Embryonic facial prominence (tissue), 1 donor: ENCODE data around the gene PMEL.
"Not testable (repeated sequence)": the region's sequence is repeated elsewhere in the genome, so short reads cannot be mapped to it uniquely, and the experiment has no call there.

ENCODE experiments used
- DNase-seq: peaks from one replicate; pipeline ENCODE4 v3.0.0-alpha.2; 2016; ENCODE audit errors: extremely low spot score

Gene PMEL

GRCh38 chr12:55965941-55966407, at the start of gene PMEL:
Gene PMEL, minus strand, starts transcription at chr12:55966042. Its CDS starts 31 bp downstream, at chr12:55966011.
- DNase-seq = no peak

GRCh38 chr12:56014205-56014604, 48.4 kb upstream of the PMEL start:
- DNase-seq = peak; percentile 27

GRCh38 chr12:56013482-56013881, 47.6 kb upstream of the PMEL start:
- no peak for DNase-seq

GRCh38 chr12:56011509-56012090, 45.8 kb upstream of the PMEL start:
- DNase-seq = no peak

- DNase-seq = no peak
These were observed 44.3 kb upstream of the PMEL start for GRCh38 chr12:56010111-56010570.

GRCh38 chr12:56007564-56008559, 42.0 kb upstream of the PMEL start:
- peak; percentile 32 for DNase-seq

GRCh38 chr12:56004211-56004610, 38.4 kb upstream of the PMEL start:
- DNase-seq = no peak

GRCh38 chr12:56003376-56003775, 37.5 kb upstream of the PMEL start:
- not testable (repeated sequence) for DNase-seq

GRCh38 chr12:56001487-56002100, 35.8 kb upstream of the PMEL start:
- DNase-seq = no peak

- DNase-seq = not testable (repeated sequence)
These were observed 34.2 kb upstream of the PMEL start for GRCh38 chr12:55999999-56000540.

- DNase-seq = not testable (repeated sequence)
These were observed 33.7 kb upstream of the PMEL start for GRCh38 chr12:55999522-55999921.

GRCh38 chr12:55997535-55997859, 31.7 kb upstream of the PMEL start:
- no peak for DNase-seq

- DNase-seq = peak; percentile 77
These were observed 31.1 kb upstream of the PMEL start, which contains the start of gene SUOX for GRCh38 chr12:55996715-55997534. Gene SUOX, plus strand, starts transcription at chr12:55997276. Its CDS starts 4,946 bp downstream, at chr12:56002222.

GRCh38 chr12:55996201-55996714, 30.4 kb upstream of the PMEL start:
- peak; percentile 27 for DNase-seq

- no peak for DNase-seq
These were observed 29.5 kb upstream of the PMEL start for GRCh38 chr12:55995366-55995765.

GRCh38 chr12:55993230-55993853, 27.5 kb upstream of the PMEL start:
- DNase-seq = no peak

GRCh38 chr12:55991110-55991509, 25.3 kb upstream of the PMEL start:
- DNase-seq = no peak

GRCh38 chr12:55985976-55986375, 20.1 kb upstream of the PMEL start:
- not testable (repeated sequence) for DNase-seq

- DNase-seq = no peak
These were observed 19.5 kb upstream of the PMEL start for GRCh38 chr12:55985341-55985740.

GRCh38 chr12:55984861-55985260, 19.0 kb upstream of the PMEL start:
- no peak for DNase-seq
